HG03025 (cell line): ENCODE results near the gene WFDC1.

Experiments used
- ATAC-seq: cut with Tn5 transposase; IDR thresholded peaks from one replicate; pipeline ENCODE4 v1.9.1; 2021; ENCODE audit warnings: mild to moderate bottlenecking, moderate library complexity; ENCODE audit not compliant: unreplicated experiment, low FRiP score

The WFDC1 gene

GRCh38 chr16:84294531-84295142 lies at the start of gene WFDC1:
WFDC1 (plus strand) TSS chr16:84294878; CDS start chr16:84294972, 94 bp downstream.
- no peak for ATAC-seq

GRCh38 chr16:84245956-84246678 lies 48.6 kb upstream of the WFDC1 start:
- ATAC-seq = no peak

- ATAC-seq = no peak
These were observed 48.0 kb upstream of the WFDC1 start for GRCh38 chr16:84246679-84247077.

GRCh38 chr16:84247331-84247730 lies 47.3 kb upstream of the WFDC1 start:
- ATAC-seq = no peak

- ATAC-seq = no peak
These were observed 46.8 kb upstream of the WFDC1 start for GRCh38 chr16:84247844-84248243.

- ATAC-seq = no peak
These were observed 42.5 kb upstream of the WFDC1 start for GRCh38 chr16:84252184-84252583.

- no peak for ATAC-seq
These were observed 41.5 kb upstream of the WFDC1 start for GRCh38 chr16:84253173-84253572.

- no peak for ATAC-seq
These were observed 40.6 kb upstream of the WFDC1 start for GRCh38 chr16:84254062-84254461.

GRCh38 chr16:84255050-84255810 lies 39.4 kb upstream of the WFDC1 start:
- ATAC-seq = no peak

- no peak for ATAC-seq
These were observed 36.4 kb upstream of the WFDC1 start for GRCh38 chr16:84258266-84258665.

- no peak for ATAC-seq
These were observed 35.0 kb upstream of the WFDC1 start for GRCh38 chr16:84259691-84260090.

GRCh38 chr16:84260766-84261554 lies 33.7 kb upstream of the WFDC1 start:
- ATAC-seq = no peak

GRCh38 chr16:84262031-84262430 lies 32.6 kb upstream of the WFDC1 start:
- no peak for ATAC-seq

- ATAC-seq = no peak
These were observed 31.7 kb upstream of the WFDC1 start for GRCh38 chr16:84262939-84263338.

- ATAC-seq = no peak
These were observed 28.2 kb upstream of the WFDC1 start for GRCh38 chr16:84266451-84266850.

- no peak for ATAC-seq
These were observed 27.3 kb upstream of the WFDC1 start for GRCh38 chr16:84267380-84267779.

- no peak for ATAC-seq
These were observed 26.2 kb upstream of the WFDC1 start for GRCh38 chr16:84268291-84269040.

GRCh38 chr16:84270071-84270470 lies 24.6 kb upstream of the WFDC1 start:
- no peak for ATAC-seq

GRCh38 chr16:84270531-84270930 lies 24.1 kb upstream of the WFDC1 start:
- ATAC-seq = no peak

- no peak for ATAC-seq
These were observed 23.6 kb upstream of the WFDC1 start for GRCh38 chr16:84271037-84271436.
